ENCODE measurements around the gene ZFP36L2.

GRCh38 chr2:43230351-43230885 is 4.0 kb upstream of the ZFP36L2 start:
- TF ChIP-seq CTCF (conservative IDR thresholded peaks at IDR 0.05; ENCODE audit: low read depth in 2 of 2) = peak; percentile 27 to 44
- no peak for TF ChIP-seq EZH2phosphoT487 (IDR thresholded peaks at IDR 0.05; ENCODE audit: unreplicated experiment)
- TF ChIP-seq EZH2 (IDR thresholded peaks at IDR 0.05; ENCODE audit: low read depth, unreplicated experiment) = no peak
- no peak for TF ChIP-seq POLR2AphosphoS5 (IDR thresholded peaks at IDR 0.05; ENCODE audit: low read depth)

Measured in GM23338 (cell line).